Tibial nerve (tissue), 4 donors: ENCODE data around the gene OPN1SW. TPM values are rescaled to one million over a fixed set of nuclear protein-coding genes. Genes with fewer than 3 reads are reported as not detected.

Source experiments
- DNase-seq, 2 donors: peaks; one replicate each; pipeline ENCODE4 v3.0.0-alpha.2; 2019; ENCODE audit warnings: low spot score in 2 of 2
- H3K27ac ChIP-seq, 4 donors: fragments of 200-600 bp; sonication (generic) in 3 of 4; one replicate each; pipeline ENCODE4 v1.5.1; 2017 to 2019; ENCODE audit warnings: mild to moderate bottlenecking in 1 of 4
- H3K27me3 ChIP-seq, 2 donors: fragments of 200-600 bp; sonication (generic) in 1 of 2; one replicate each; pipeline versions ENCODE4 v1.5.1 to v1.6.0; 2017 to 2019
- H3K36me3 ChIP-seq, 3 donors: fragments of 200-600 bp; sonication (generic); one replicate each; pipeline ENCODE4 v1.5.1; 2018 to 2019
- H3K4me1 ChIP-seq, 4 donors: fragments of 200-600 bp; sonication (generic) in 3 of 4; one replicate each; pipeline ENCODE4 v1.5.1; 2017 to 2019
- H3K4me3 ChIP-seq, 4 donors: fragments of 200-600 bp; sonication (generic) in 3 of 4; one replicate each; pipeline ENCODE4 v1.5.1; 2017 to 2019; ENCODE audit warnings: mild to moderate bottlenecking in 1 of 4, moderate library complexity in 1 of 4
- H3K9me3 ChIP-seq, 4 donors: fragments of 200-600 bp; sonication (generic) in 3 of 4; one replicate each; pipeline ENCODE4 v1.5.1; 2017 to 2019
- CTCF ChIP-seq, 5 experiments: fragments of 200-600 bp in 3 of 5; fragments of 450-650 bp in 2 of 5; sonication (generic) in 3 of 5; IDR thresholded peaks; one replicate each; pipeline ENCODE4 v1.5.1; 2016 to 2019; ENCODE audit warnings: antibody characterized with exemption in 5 of 5, mild to moderate bottlenecking in 3 of 5, moderate library complexity in 2 of 5
- EP300 ChIP-seq, 2 donors: sonication (generic); formaldehyde crosslinking; IDR thresholded peaks; one replicate each; pipeline ENCODE4 v1.6.1; 2017; ENCODE audit warnings: antibody characterized with exemption in 2 of 2, mild to moderate bottlenecking in 1 of 2
- POLR2A ChIP-seq, 2 donors: fragments of 450-650 bp; IDR thresholded peaks; one replicate each; pipeline ENCODE4 v1.6.1; 2017; ENCODE audit warnings: antibody characterized with exemption in 2 of 2, mild to moderate bottlenecking in 2 of 2, moderate library complexity in 2 of 2
- WGBS, 2 donors: methylation state at CpG; one replicate each; pipeline ENCODE4 v1.1.5; 2018; 5-methylcytosine and 5-hydroxymethylcytosine counted together
- total RNA-seq, 4 donors: library from RNA; depleted of rRNA; stranded (reverse); fragments of >200 nt; gene quantifications; one replicate each; pipeline ENCODE4 v1.1.0, GENCODE V29; 2016

The OPN1SW gene
- total RNA-seq, 4 donors from 2014 or later = not detected

- WGBS, 2 donors = 67 to 71% methylated on average over 3 of the region's 3 CpGs
- H3K27me3 ChIP-seq = peaks cover 0 to 8% of the 10 kb centered on the region in 2 donors
- DNase-seq = no peak
- no peaks in the 10 kb centered on the region for H3K36me3 ChIP-seq
- TF ChIP-seq EP300 (IDR thresholded peaks at IDR 0.05) (no peak), POLR2A (IDR thresholded peaks at IDR 0.05) (no peak), CTCF (IDR thresholded peaks at IDR 0.05) (no peak)
- H3K27ac ChIP-seq = no peak overlapping the region
- no peaks in the 10 kb centered on the region for H3K9me3 ChIP-seq
- peaks cover 0 to 25% (median 9%) of the 10 kb centered on the region in 4 donors for H3K4me1 ChIP-seq
- no peak overlapping the region for H3K4me3 ChIP-seq
Observed at GRCh38 chr7:128794020-128794419, 18.4 kb upstream of the OPN1SW start.

DNA sequence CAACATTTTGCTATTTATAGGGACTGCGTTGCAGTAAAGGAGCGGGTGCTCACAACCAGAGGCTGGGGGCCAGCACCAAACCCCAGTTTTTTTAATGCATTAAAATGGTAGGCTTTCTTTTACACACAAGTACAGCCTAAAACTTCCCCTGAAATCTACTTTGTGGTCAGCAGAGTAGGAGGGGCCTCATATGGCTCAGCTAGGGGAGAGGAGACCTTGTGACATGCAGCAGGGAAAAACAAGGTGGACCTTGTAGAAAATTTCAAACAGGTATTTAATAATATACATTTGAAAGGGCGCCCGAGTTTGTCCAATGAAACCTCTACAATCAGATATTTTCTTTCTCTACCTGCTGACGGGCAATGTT is 17.6 kb upstream of the OPN1SW start:
- no peak for TF ChIP-seq CTCF (IDR thresholded peaks at IDR 0.05)
- TF ChIP-seq EP300 (IDR thresholded peaks at IDR 0.05) = no peak
- TF ChIP-seq POLR2A (IDR thresholded peaks at IDR 0.05) = no peak
- H3K27me3 ChIP-seq = peaks cover 0 to 8% of the 10 kb centered on the region in 2 donors
- no peak overlapping the region for H3K4me3 ChIP-seq
- peaks cover 0 to 25% (median 9%) of the 10 kb centered on the region in 4 donors for H3K4me1 ChIP-seq
- H3K36me3 ChIP-seq = no peaks in the 10 kb centered on the region
- no peak for DNase-seq
- no peak overlapping the region for H3K27ac ChIP-seq
- no peaks in the 10 kb centered on the region for H3K9me3 ChIP-seq
- 94% methylated on average over 5 of the region's 5 CpGs for WGBS, 2 donors

DNA sequence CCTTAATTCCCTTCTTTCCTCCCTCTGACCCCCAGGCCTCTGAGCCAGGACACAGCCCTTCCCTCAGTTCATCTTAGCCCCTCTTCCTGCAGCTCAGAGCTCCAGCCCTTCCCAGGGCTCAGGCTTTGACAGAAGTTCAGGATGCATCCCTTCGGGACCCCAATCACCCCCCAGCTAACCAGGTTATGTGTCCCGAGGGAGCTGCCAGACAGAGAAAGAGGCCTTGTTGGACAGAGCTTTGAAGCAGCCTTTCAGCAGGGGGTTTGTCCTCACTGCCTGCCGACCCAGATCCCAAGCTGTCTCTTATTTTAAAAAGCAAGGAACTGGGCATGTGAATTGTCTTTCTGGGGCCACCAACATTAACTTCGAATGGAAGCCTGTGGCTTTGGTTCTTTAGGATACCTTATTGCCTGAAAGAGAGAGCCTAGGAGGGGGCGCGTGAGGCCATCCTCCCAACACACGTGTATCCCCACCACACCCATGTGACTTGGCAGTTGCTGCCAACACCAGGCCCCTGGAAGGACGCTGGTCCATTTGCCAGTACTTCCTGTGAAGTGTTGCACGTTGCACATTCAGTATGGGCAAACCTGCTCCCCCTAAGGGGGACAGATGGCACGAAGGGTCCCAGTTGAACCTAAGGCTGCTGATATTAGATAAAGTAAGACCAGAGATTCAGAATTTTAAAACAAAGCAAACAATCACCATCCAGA is 17.0 kb upstream of the OPN1SW start:
- Histone ChIP-seq H3K9me3 (no peaks in the 10 kb centered on the region), H3K36me3 (no peaks in the 10 kb centered on the region), H3K27me3 (peaks cover 0 to 8% of the 10 kb centered on the region in 2 donors), H3K27ac (no peak overlapping the region), H3K4me1 (peaks cover 0 to 25% (median 9%) of the 10 kb centered on the region in 4 donors), H3K4me3 (no peak overlapping the region)
- DNase-seq = no peak
- WGBS, 2 donors = 49 to 55% methylated on average over 10 of the region's 10 CpGs
- TF ChIP-seq CTCF (IDR thresholded peaks at IDR 0.05) (no peak), EP300 (IDR thresholded peaks at IDR 0.05) (no peak), POLR2A (IDR thresholded peaks at IDR 0.05) (no peak)

DNA sequence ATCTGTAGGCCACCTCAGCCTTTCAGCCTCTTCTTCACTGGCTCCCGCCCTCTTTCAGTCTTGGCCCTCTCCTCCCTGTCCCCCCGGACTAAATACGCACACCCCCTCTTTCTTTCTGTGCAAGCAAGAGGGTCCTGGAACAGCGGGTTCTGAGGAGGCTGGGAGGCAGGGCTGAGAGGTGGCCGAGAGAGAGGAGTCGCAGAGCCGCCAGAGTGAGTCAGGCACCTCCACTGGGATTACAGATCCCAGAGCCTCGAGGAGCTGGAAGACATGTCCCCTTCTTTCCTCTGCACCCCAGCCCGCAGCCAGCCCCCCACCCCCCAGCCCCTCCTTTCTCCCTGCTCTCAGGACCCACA is 16.4 kb upstream of the OPN1SW start:
- Histone ChIP-seq H3K4me1 (peaks cover 0 to 25% (median 9%) of the 10 kb centered on the region in 4 donors), H3K9me3 (no peaks in the 10 kb centered on the region), H3K27ac (no peak overlapping the region), H3K27me3 (peaks cover 0 to 8% of the 10 kb centered on the region in 2 donors), H3K36me3 (no peaks in the 10 kb centered on the region), H3K4me3 (peak overlapping the region; percentile 48 to 84 (median 66))
- DNase-seq = no peak
- WGBS, 2 donors = 12 to 16% methylated on average over 9 of the region's 9 CpGs
- TF ChIP-seq POLR2A (IDR thresholded peaks at IDR 0.05) = no peak
- no peak for TF ChIP-seq CTCF (IDR thresholded peaks at IDR 0.05)
- no peak for TF ChIP-seq EP300 (IDR thresholded peaks at IDR 0.05)

DNA sequence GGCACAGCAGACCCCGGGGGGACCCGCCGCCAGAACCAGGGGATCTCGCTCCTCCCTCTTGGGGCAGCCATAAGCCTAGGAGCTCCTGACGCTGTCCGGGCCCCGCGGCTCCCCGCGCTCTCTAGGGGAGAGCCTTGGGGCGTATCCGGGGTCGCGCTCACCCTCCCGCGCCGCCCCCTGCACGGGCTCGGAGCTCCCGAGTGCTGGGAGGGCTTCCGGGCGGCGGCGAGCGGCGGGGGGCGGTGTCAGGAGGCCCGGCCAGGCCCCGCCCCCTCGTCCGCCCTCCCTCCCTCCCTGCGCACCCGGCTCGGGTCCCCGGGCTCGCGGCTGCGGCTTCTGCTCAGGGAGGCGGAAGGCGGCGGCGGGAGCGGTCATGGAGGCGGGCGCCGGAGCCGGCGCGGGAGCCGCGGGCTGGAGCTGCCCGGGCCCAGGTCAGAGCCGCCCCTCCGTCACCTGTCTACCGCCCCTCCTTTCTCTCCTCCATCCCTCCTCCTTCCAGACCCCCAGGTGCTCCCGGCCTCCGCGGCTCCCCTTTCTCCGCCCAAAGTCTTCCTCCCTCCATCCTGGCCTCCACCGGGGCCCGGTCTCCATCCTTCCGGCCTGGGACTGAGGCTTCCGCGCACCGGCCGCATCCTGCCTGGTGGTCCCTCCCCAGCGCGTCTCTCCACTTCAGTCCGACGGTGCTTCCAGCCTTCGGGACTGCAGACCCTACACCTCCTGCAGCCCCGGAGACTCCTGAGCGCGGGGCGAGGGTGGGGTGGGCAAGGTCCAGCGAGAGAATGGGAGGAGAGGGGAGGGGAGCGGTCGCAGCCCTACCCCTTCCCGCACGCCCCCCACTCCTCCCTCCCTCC is 15.8 kb upstream of the OPN1SW start, which contains the start of gene CCDC136:
Gene CCDC136, plus strand, starts transcription at position 848 of the 851 bp plus-strand sequence. CDS start 444 bp downstream, outside the sequence.
- Histone ChIP-seq H3K9me3 (no peaks in the 10 kb centered on the region), H3K4me1 (peaks cover 0 to 25% (median 9%) of the 10 kb centered on the region in 4 donors), H3K27me3 (peaks cover 0 to 8% of the 10 kb centered on the region in 2 donors), H3K36me3 (no peaks in the 10 kb centered on the region), H3K27ac (peak within 1 kb of the TSS in 2 of 4 donors; percentile 45 to 76), H3K4me3 (peak within 1 kb of the TSS; percentile 48 to 84 (median 66))
- peak in 1 of 2 donors; percentile 36 for DNase-seq
- WGBS, 2 donors = 1% methylated on average over 41 to 74 of the region's 80 CpGs
- TF ChIP-seq POLR2A (IDR thresholded peaks at IDR 0.05) (peak in 1 of 2 donors; percentile 24), CTCF (IDR thresholded peaks at IDR 0.05) (no peak), EP300 (IDR thresholded peaks at IDR 0.05) (no peak)
